Measurements from ENCODE around the gene VPS33B.
A peak's percentile ranks its signal among the peaks of the same experiment; 100 is the strongest.
"Not testable (repeated sequence)": the region's sequence is repeated elsewhere in the genome, so short reads cannot be mapped to it uniquely, and the experiment has no call there.

The VPS33B gene

GRCh38 chr15:91032919-91033803, 10.8 kb upstream of the VPS33B start:
- peak; percentile 31 for DNase-seq (ENCODE audit: low read depth)

- DNase-seq (ENCODE audit: low read depth), result no peak
Measured at GRCh38 chr15:91031796-91032195, 9.4 kb upstream of the VPS33B start.

GRCh38 chr15:91027677-91028076, 5.3 kb upstream of the VPS33B start:
- no peak for DNase-seq (ENCODE audit: low read depth)

DNA sequence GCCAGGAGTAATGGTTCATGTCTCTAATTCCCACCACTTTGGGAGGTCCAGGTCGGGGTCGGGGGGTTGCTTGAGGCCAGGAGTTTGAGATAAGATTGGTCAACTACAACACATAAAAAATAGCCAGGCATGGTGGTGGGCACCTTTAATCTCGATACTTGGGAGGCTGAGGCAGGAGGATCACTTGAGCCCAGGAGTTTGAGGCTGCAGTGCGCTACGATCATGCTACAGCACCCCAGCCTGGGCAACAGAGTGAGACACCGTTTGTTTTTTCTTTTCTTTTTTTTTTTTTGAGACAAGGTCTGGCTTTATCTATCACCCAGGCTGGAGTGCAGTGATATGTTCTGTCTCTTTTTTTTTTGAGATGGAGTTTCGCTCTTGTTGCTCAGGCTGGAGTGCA, 1.3 kb upstream of the VPS33B start:
- no peak for DNase-seq (ENCODE audit: low read depth)

- no peak for DNase-seq (ENCODE audit: low read depth)
Measured at GRCh38 chr15:91022832-91023129, 387 bp upstream of the VPS33B start.

GRCh38 chr15:91021516-91022074, 799 bp downstream of the VPS33B start:
- DNase-seq (ENCODE audit: low read depth), result no peak

- DNase-seq (ENCODE audit: low read depth), result no peak
Measured at GRCh38 chr15:91018158-91018557, 4.2 kb downstream of the VPS33B start.

- DNase-seq (ENCODE audit: low read depth), result no peak
Measured at GRCh38 chr15:91017716-91018115, 4.7 kb downstream of the VPS33B start.

DNA sequence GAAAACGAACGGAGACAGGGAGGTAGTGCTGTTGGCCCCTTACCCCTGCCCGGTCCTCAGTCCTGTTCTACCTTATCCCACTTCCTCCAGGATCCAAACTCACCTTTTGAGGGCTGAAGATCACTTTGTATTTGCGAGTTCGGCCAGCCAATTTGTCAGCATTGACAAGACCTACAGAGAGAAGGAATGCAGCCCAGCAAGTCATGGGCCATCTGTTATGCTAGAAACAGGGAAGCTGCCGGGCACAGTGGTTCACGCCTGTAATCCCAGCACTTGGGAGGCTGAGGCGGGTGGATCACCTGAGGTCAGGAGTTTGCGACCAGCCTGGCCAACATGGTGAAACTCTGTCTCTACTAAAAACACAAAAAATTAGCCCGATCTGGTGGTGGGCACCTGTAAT, 8.7 kb downstream of the VPS33B start:
- DNase-seq (ENCODE audit: low read depth), result not testable (repeated sequence)

DNA sequence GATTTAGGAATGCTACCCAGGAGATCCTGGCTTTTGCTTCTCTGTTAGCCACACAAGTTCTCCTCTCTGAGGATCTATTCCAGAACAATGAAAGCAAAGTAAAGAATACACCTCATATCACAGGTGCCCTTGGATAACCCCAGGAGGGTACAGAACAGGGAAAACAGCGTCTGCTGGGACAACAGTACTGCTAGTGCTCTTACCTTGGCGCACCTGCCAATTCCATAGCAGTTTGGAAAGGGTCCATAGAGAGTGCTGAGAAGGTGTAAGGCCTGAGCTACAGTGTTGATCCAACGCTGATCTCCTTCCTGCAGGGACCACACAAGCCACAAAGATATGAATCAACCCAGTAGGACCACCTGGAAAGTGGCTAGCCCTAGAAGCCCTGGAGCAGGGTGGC, 15.1 kb downstream of the VPS33B start:
- DNase-seq (ENCODE audit: low read depth), result no peak

DNA sequence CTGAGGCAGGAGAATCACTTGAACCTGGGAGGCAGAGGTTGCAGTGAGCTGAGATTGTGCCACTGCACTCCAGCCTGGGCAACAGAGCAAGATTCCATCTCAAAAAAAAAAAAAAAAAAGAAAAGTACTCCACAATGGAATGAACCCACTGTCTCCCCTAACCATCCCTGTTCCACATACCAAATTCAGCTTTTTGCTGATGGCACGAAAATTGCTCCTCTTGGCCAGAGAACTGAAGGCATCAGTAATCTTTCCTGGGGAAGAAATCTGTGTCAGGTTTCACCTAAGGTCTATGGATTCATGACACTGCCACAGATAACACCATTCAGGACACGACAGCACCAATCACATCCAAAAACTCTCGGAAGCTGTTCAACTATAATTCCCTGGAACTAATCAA, 21.2 kb downstream of the VPS33B start:
- no peak for DNase-seq (ENCODE audit: low read depth)

- no peak for DNase-seq (ENCODE audit: low read depth)
Measured at GRCh38 chr15:90998737-90999136, 23.7 kb downstream of the VPS33B start.

GRCh38 chr15:90994417-90995311, 27.7 kb downstream of the VPS33B start, which contains the start of gene PRC1:
TSS of gene PRC1 (minus strand) at chr15:90994535. CDS start at chr15:90994417, 118 bp downstream.
- peak; percentile 97 for DNase-seq (ENCODE audit: low read depth)

- DNase-seq (ENCODE audit: low read depth), result no peak
Measured at GRCh38 chr15:90994059-90994416, 28.4 kb downstream of the VPS33B start.

- no peak for DNase-seq (ENCODE audit: low read depth)
Measured at GRCh38 chr15:90991587-90992285, 30.7 kb downstream of the VPS33B start.

DNA sequence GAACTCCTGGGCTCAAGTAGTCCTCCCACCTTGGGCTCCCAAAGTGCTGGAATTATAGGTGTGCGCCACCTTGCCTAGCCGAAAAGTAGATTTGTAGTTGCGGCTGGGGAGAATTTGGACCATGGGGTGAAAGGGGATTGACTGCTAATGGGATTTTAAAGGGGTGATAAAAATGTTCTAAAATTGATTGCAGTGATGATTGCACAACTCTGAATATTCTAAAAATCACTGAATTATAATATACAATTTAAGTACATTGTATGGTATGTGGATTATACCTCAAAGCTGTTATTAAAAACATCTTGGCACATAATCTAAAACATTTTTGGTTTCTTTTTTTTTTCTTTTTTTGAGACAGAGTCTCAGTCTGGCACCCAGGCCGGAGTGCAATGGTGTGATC, 31.9 kb downstream of the VPS33B start:
- DNase-seq (ENCODE audit: low read depth), result no peak

DNA sequence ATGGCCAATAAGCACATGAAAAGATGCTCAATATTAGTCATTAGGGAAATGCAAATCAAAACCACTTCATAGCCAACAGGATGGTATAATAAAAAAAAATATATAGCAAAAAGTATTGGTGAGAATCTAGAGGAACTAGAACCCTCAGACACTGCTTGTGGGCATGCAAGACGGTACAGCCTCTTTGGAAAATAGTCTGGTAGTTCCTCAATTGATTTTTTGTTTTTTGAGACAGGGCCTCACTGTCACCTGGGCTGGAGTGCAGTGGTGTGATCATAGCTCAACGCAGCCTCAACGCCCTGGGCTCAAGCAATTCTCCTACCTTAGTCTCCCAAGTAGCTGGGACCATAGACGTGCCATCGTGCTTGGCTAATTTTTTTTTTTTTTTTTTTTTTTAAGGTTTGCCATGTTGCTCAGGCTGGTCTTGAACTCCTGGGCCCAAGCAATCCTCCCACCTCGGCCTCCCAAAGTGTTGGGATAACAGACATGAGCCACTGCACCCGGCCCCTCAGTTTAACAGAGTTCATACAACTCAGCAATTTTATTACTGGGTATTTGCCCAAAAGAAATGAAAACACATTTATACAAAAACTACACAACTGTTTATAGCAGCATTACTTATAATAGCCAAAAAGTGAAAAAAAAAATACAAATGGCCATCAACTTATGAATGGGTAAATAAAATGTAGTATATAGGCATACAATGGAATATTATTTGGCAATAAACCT, 33.2 kb downstream of the VPS33B start:
- DNase-seq (ENCODE audit: low read depth), result no peak

DNA sequence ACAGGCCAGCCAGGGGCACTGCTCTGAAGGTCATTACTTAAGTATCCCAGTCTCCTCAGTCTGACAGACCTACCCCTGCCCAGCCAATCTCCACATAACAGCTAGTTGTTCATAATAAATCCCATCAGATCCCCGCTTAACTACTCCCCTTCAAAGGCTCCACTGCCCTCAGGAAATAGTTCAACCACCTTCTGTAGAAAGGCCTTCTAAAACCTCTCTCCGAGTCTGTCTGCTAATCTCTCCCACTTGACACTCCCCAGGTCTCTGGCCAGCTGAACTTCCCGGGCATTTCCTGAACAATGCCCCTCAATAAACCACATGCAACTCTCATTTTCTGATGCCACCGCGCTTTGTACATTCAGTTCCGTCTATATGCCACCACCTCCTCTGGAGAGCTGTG, 34.1 kb downstream of the VPS33B start:
- no peak for DNase-seq (ENCODE audit: low read depth)

- no peak for DNase-seq (ENCODE audit: low read depth)
Measured at GRCh38 chr15:90987561-90988141, 34.7 kb downstream of the VPS33B start.

DNA sequence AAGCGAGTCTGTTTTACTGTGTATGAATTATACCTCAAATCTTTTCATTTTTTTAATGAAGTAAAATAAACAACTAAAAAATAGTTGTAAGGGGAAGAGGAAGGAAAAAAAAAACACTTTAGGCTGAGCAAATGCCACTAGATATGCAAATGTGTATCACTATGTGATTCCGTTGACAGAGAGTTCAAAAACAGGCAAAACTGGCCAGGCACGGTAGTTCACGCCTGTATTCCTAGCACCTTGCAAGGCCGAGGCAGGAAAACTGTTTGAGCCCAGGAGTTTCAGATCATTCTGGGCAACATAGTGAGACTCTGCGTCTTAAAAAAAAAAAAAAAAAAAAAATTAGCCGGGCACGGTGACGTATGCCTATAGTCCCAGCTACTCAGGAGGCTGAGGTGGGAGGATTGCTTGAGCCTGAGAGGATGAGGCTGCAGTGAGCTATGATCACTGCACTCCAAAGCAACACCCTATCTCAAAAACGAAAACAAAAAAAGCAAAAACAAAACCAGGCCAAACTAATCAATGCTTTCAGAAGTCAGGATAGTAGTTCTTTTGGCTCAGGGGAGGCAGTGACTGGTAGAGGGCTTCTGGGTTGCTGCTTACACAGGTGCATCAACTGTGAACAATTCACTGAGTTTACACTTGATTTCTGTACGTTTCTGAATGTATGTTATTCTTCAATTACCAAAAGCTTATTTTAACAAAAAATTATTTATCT, 35.4 kb downstream of the VPS33B start:
- no peak for DNase-seq (ENCODE audit: low read depth)
